Activated T-cell treated with anti-CD3 and anti-CD28 coated beads, Interleukin-2, amount 50 U/mL, for 4 hours (primary cell): ENCODE measurements around the gene FAM120A. TPM values are rescaled to one million over a fixed set of nuclear protein-coding genes. Genes with fewer than 3 reads are reported as not detected.

Source experiments
- ATAC-seq, 2 donors: fragments of 200-7000 bp; cut with Tn5 transposase; one replicate each; pipeline ENCODE4 v1.10.0; 2021
- DNase-seq: peaks from one replicate; pipeline ENCODE4 v3.0.0-alpha.2; 2020
- H3K27me3 Mint-ChIP-seq: one replicate; pipeline ENCODE4 v1.8.0; 2021; ENCODE audit warnings: low read depth, mixed read lengths
- H3K36me3 Mint-ChIP-seq: one replicate; pipeline ENCODE4 v1.8.0; 2022; ENCODE audit warnings: mixed read lengths; ENCODE audit not compliant: insufficient read depth
- H3K4me1 Mint-ChIP-seq: one replicate; pipeline ENCODE4 v1.8.0; 2021; ENCODE audit warnings: low read depth, mixed read lengths
- H3K4me3 Mint-ChIP-seq: one replicate; pipeline ENCODE4 v1.8.0; 2021; ENCODE audit warnings: mild to moderate bottlenecking, moderate library complexity, mixed read lengths
- H3K9me3 Mint-ChIP-seq: one replicate; pipeline ENCODE4 v1.8.0; 2021; ENCODE audit warnings: mixed read lengths
- total RNA-seq, 3 donors: library from RNA; stranded (reverse); gene quantifications; one replicate each; pipeline ENCODE4 v1.2.1, GENCODE V29; 2021

FAM120A gene
- total RNA-seq, 3 donors from 2014 or later = 116 to 124 (median 123) TPM

DNA sequence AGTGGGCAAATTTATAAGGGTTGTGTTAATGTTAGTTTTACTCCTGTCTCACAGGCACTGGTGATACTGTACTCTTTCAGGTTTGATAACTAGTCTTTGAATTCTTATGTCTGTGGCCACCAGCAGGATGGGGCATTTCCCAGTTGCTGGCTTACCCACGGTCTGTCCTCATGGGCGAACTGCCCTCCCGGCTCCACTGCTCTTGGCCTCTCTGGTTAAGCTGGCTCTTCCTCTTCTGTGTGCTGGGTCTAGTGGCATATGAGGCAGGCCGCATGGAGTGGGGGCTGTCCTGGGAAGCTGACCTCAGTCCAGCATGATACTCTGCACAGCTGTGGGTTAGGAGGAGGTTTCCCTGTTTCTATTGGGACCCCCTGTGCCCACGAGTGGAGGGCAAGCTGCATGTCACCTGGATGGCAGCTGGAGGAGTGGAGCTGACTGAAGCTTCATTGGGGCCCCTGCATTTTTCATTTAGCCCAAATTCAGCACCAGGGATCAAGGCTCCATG lies 144.4 kb downstream of the FAM120A start:
- no peaks in the 10 kb centered on the region for H3K9me3 Mint-ChIP-seq
- ATAC-seq = no peak
- H3K27me3 Mint-ChIP-seq = no peaks in the 10 kb centered on the region
- H3K4me1 Mint-ChIP-seq = peaks cover 52% of the 10 kb centered on the region
- DNase-seq = no peak
- H3K36me3 Mint-ChIP-seq = no peaks in the 10 kb centered on the region
- H3K4me3 Mint-ChIP-seq = no peak overlapping the region

DNA sequence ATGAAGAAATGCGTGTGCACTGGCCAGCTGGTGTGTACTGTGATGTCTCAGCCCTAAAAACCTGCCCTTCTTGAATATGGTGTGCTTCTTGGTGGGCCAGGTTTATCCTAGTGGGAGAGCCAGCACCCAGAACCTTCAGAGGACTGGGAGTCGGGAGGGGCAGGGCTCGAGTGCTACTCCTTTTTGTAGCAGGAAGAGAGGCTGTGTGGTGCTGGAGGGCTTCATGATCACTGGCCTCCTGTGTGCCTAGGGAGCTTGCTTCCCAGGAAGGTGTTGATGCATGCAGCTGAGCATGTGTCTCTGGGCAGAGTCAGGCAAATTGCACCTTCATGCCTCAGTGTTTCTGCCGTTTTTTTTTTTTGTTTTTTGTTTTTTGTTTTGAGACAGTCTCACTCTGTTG lies 144.9 kb downstream of the FAM120A start:
- Mint-ChIP-seq H3K36me3 (no peaks in the 10 kb centered on the region), H3K27me3 (no peaks in the 10 kb centered on the region), H3K9me3 (no peaks in the 10 kb centered on the region), H3K4me3 (no peak overlapping the region), H3K4me1 (peaks cover 54% of the 10 kb centered on the region)
- DNase-seq = no peak
- ATAC-seq = no peak

- ATAC-seq (no peak), DNase-seq (no peak)
- H3K27me3 Mint-ChIP-seq = no peaks in the 10 kb centered on the region
- no peak overlapping the region for H3K4me3 Mint-ChIP-seq
- no peaks in the 10 kb centered on the region for H3K36me3 Mint-ChIP-seq
- no peaks in the 10 kb centered on the region for H3K9me3 Mint-ChIP-seq
- peaks cover 56% of the 10 kb centered on the region for H3K4me1 Mint-ChIP-seq
These were observed 145.7 kb downstream of the FAM120A start for GRCh38 chr9:93597142-93597706.

- no peak overlapping the region for H3K4me3 Mint-ChIP-seq
- ATAC-seq (no peak), DNase-seq (no peak)
- H3K4me1 Mint-ChIP-seq = peaks cover 55% of the 10 kb centered on the region
- no peaks in the 10 kb centered on the region for H3K36me3 Mint-ChIP-seq
- no peaks in the 10 kb centered on the region for H3K27me3 Mint-ChIP-seq
- H3K9me3 Mint-ChIP-seq = no peaks in the 10 kb centered on the region
These were observed 146.6 kb downstream of the FAM120A start for GRCh38 chr9:93597871-93598646.

- peak in 1 of 2 donors; percentile 30 for ATAC-seq
- no peak for DNase-seq
- no peaks in the 10 kb centered on the region for H3K27me3 Mint-ChIP-seq
- peaks cover 3% of the 10 kb centered on the region for H3K36me3 Mint-ChIP-seq
- peaks cover 55% of the 10 kb centered on the region for H3K4me1 Mint-ChIP-seq
- no peaks in the 10 kb centered on the region for H3K9me3 Mint-ChIP-seq
- peak overlapping the region; percentile 16 for H3K4me3 Mint-ChIP-seq
These were observed 147.3 kb downstream of the FAM120A start for GRCh38 chr9:93598647-93599241.

DNA sequence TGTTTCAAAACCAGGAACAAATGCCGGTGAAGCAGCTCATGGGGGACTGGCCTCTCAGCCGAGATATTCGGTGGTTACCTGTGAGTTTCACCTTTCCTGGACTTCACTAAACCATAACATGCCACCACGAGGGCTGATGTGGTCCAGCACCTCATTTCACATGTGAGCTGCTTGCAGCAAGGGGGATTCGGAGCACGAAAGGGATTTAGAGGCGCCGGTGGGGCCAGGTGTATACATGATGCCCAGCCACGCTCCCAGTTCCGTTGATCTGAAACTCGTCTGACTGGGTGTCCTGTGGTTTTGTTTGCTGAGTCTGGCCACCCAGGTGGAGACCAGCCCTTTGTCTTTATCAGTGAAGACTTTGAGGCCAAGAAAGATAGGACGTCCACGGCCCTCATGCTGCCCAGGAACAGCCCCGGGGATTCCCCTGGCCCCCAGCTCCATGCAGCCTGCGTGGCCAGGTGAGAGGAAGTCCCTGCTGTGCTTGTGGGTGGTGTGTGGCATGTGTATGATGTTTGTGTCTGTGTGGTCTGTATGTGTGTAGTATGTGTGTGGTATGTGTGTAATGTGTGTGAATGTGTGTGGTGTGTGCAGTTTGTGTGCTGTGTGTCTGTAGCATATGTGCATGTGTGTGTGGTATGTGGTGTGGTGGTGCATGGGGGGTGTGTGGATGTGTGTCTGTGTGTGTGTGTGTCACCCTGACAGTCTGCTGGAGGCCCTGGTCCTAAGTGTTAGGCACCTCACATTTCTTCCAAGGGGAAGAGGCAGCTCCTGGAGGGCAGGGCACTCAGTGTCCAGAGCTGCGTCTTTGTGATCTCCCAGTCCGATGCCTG lies 148.3 kb downstream of the FAM120A start:
- Mint-ChIP-seq H3K36me3 (peaks cover 5% of the 10 kb centered on the region), H3K9me3 (no peaks in the 10 kb centered on the region), H3K4me3 (no peak overlapping the region), H3K4me1 (peaks cover 55% of the 10 kb centered on the region), H3K27me3 (no peaks in the 10 kb centered on the region)
- ATAC-seq (peak in 1 of 2 donors; percentile 38), DNase-seq (no peak)

- Mint-ChIP-seq H3K36me3 (peaks cover 11% of the 10 kb centered on the region), H3K4me3 (no peak overlapping the region), H3K27me3 (no peaks in the 10 kb centered on the region), H3K4me1 (peaks cover 56% of the 10 kb centered on the region), H3K9me3 (peaks cover 3% of the 10 kb centered on the region)
- ATAC-seq (peak in 1 of 2 donors; percentile 19), DNase-seq (no peak)
These were observed 149.0 kb downstream of the FAM120A start for GRCh38 chr9:93600504-93600903.

- no peak for DNase-seq
- H3K9me3 Mint-ChIP-seq = peaks cover 5% of the 10 kb centered on the region
- H3K4me3 Mint-ChIP-seq = no peak overlapping the region
- no peak for ATAC-seq
- H3K4me1 Mint-ChIP-seq = peaks cover 55% of the 10 kb centered on the region
- peaks cover 13% of the 10 kb centered on the region for H3K36me3 Mint-ChIP-seq
- H3K27me3 Mint-ChIP-seq = no peaks in the 10 kb centered on the region
These were observed 149.6 kb downstream of the FAM120A start for GRCh38 chr9:93601063-93601462.

GRCh38 chr9:93601666-93602065 lies 150.2 kb downstream of the FAM120A start:
- H3K27me3 Mint-ChIP-seq = no peaks in the 10 kb centered on the region
- peaks cover 10% of the 10 kb centered on the region for H3K9me3 Mint-ChIP-seq
- ATAC-seq = no peak
- peaks cover 17% of the 10 kb centered on the region for H3K36me3 Mint-ChIP-seq
- peaks cover 57% of the 10 kb centered on the region for H3K4me1 Mint-ChIP-seq
- no peak overlapping the region for H3K4me3 Mint-ChIP-seq
- DNase-seq = no peak

GRCh38 chr9:93603011-93603410 lies 151.5 kb downstream of the FAM120A start:
- no peak for DNase-seq
- peaks cover 18% of the 10 kb centered on the region for H3K36me3 Mint-ChIP-seq
- H3K4me3 Mint-ChIP-seq = no peak overlapping the region
- no peaks in the 10 kb centered on the region for H3K27me3 Mint-ChIP-seq
- peaks cover 14% of the 10 kb centered on the region for H3K9me3 Mint-ChIP-seq
- ATAC-seq = no peak
- H3K4me1 Mint-ChIP-seq = peaks cover 48% of the 10 kb centered on the region

DNA sequence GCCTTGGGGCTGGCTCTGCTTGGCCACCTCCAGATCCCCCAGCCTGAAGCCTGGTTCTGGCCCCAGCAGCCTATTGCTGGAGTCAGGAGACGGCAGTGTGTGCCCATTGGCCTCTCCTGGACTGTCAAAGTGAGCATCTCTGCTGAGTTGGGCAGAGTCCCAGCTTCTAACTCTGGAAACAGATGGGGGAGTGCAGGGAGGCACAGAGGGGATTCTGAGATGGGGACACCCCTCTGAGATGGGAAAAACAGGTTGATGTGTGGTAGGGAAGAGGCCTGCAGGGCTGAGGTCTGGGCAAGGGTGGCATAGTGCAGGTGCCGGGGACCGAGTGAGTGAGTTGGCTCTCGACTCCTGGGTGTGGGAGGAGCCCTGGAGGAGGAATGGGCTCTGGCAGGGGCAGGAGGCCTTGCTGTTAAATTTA lies 152.4 kb downstream of the FAM120A start:
- Mint-ChIP-seq H3K36me3 (peaks cover 18% of the 10 kb centered on the region), H3K4me3 (no peak overlapping the region), H3K9me3 (peaks cover 14% of the 10 kb centered on the region), H3K27me3 (no peaks in the 10 kb centered on the region), H3K4me1 (peaks cover 39% of the 10 kb centered on the region)
- DNase-seq (no peak), ATAC-seq (no peak)

- DNase-seq = no peak
- Mint-ChIP-seq H3K36me3 (peaks cover 30% of the 10 kb centered on the region), H3K27me3 (no peaks in the 10 kb centered on the region), H3K4me1 (peaks cover 18% of the 10 kb centered on the region), H3K4me3 (no peak overlapping the region), H3K9me3 (peaks cover 25% of the 10 kb centered on the region)
- ATAC-seq = no peak
These were observed 154.7 kb downstream of the FAM120A start for GRCh38 chr9:93606187-93606586.

GRCh38 chr9:93610206-93610605 lies 158.7 kb downstream of the FAM120A start:
- DNase-seq = no peak
- Mint-ChIP-seq H3K9me3 (peaks cover 25% of the 10 kb centered on the region), H3K4me3 (no peak overlapping the region), H3K36me3 (peaks cover 26% of the 10 kb centered on the region), H3K27me3 (no peaks in the 10 kb centered on the region), H3K4me1 (peaks cover 22% of the 10 kb centered on the region)
- ATAC-seq = no peak
